Neural progenitor cell (in vitro differentiated cells): ENCODE data around the gene CASQ1.

Experiments
- EZH2 ChIP-seq: fragments of 200-600 bp; sonication (generic); IDR thresholded peaks from 2 replicates; pipeline ENCODE4 v1.6.1; 2017; ENCODE audit warnings: antibody characterized with exemption, mild to moderate bottlenecking, moderate library complexity
- EZH2phosphoT487 ChIP-seq: fragments of 200-600 bp; sonication (generic); IDR thresholded peaks from 2 replicates; pipeline ENCODE4 v1.6.1; 2017; ENCODE audit warnings: antibody characterized with exemption
- TF ChIP-seq, protein P1 (sequence below): fragments of 200-600 bp; sonication (generic); IDR thresholded peaks from 2 replicates; pipeline ENCODE4 v1.5.1; 2017; ENCODE audit warnings: antibody characterized with exemption, mild to moderate bottlenecking

DNA sequence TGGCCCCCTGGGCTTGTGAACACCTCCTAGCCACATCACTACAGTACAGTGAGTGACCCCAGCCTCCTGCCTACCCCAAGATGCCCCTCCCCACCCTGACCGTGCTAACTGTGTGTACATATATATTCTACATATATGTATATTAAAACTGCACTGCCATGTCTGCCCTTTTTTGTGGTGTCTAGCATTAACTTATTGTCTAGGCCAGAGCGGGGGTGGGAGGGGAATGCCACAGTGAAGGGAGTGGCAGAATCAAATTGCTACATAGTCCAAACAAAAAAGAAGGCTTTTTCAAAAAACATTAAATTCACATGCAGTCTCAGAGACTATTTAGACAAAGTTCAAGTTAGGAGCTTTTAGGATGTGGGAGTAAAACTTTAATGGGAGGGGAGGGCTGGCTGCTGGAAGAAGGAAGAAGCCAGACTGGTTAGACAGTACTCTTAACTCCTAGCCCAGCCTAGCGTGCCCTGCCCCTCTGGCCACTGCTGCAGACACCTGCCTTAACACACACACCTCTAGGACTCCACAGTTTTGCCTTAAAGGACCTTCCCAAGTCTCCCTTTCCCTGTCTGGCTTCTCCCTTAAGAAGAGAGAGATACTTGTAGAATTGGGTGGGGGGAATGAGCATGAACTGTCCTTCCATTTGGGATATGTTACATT, 24.2 kb downstream of the CASQ1 start:
- TF ChIP-seq, protein P1, sequence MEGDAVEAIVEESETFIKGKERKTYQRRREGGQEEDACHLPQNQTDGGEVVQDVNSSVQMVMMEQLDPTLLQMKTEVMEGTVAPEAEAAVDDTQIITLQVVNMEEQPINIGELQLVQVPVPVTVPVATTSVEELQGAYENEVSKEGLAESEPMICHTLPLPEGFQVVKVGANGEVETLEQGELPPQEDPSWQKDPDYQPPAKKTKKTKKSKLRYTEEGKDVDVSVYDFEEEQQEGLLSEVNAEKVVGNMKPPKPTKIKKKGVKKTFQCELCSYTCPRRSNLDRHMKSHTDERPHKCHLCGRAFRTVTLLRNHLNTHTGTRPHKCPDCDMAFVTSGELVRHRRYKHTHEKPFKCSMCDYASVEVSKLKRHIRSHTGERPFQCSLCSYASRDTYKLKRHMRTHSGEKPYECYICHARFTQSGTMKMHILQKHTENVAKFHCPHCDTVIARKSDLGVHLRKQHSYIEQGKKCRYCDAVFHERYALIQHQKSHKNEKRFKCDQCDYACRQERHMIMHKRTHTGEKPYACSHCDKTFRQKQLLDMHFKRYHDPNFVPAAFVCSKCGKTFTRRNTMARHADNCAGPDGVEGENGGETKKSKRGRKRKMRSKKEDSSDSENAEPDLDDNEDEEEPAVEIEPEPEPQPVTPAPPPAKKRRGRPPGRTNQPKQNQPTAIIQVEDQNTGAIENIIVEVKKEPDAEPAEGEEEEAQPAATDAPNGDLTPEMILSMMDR = no peak
- no peak for TF ChIP-seq EZH2
- no peak for TF ChIP-seq EZH2phosphoT487
